Adrenal gland (tissue), 5 donors: ENCODE data around the gene EFNA3.

ENCODE experiments used
- CTCF ChIP-seq, 6 experiments: fragments of 450-650 bp in 4 of 6; fragments of 200-600 bp in 2 of 6; sonication (generic) in 1 of 6; IDR thresholded peaks; 1 replicate in 5 of 6; 2 replicates in 1 of 6; pipeline versions ENCODE4 v1.5.1 to v1.8.0; 2016 to 2021; ENCODE audit warnings: antibody characterized with exemption in 6 of 6, mild to moderate bottlenecking in 2 of 6, moderate library complexity in 1 of 6
- POLR2A ChIP-seq, 2 donors: fragments of 450-650 bp; IDR thresholded peaks; one replicate each; pipeline ENCODE4 v1.6.1; 2017; ENCODE audit warnings: antibody characterized with exemption in 2 of 2, mild to moderate bottlenecking in 2 of 2, moderate library complexity in 1 of 2
- donor health status: DM: no; HTN: no; CAD: no.

- no peak for TF ChIP-seq CTCF (IDR thresholded peaks at IDR 0.05)
- no peak for TF ChIP-seq POLR2A (IDR thresholded peaks at IDR 0.05)
These were observed 24.7 kb downstream of the EFNA3 start for GRCh38 chr1:155103325-155103724.
